Measurements from ENCODE around the gene YIPF4.
"Not testable (repeated sequence)": the region's sequence is repeated elsewhere in the genome, so short reads cannot be mapped to it uniquely, and the experiment has no call there.

YIPF4 gene

DNA sequence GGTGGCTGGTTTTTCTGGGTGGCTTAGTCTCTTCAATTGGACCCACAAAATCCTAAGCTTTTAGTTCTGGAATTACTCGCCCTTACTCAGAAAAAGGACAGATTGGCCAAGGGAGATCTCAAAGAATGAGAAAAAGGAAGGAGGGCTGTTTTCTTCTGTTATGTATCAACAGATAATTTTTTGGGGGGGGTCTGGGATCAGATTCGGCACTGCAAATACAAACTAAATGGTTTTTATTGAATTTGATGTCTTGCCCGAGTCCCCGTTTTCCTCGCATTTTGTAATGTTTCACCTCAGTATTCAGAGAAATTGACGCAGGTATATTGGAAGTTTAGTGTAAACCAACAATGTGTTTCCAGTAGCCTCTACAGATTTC is 762 bp downstream of the YIPF4 start:
- in situ Hi-C loops (cut with MboI; ENCODE audit: low pct_unique_long_range_greater_than_20kb, low sequenced_read_pairs): no loop called here
- no peak for DNase-seq

DNA sequence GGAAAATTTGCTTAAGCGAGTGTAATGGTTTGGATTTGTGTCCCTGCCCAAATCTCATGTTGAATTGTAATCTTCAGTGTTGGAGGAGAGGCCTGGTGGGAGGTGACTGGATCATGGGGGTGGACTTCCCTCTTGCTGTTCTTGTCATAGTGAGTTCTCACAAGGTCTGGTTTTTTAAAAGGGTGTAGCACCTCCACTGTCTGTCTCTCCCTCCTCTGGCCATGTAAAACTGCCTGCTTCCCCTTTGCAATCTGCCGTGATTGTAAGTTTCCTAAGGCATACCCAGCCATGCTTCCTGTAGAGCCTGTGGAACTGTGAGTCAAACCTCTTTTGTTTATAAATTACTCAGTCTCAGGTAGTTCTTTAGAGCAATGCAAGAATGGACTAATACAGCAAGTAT is 6.6 kb downstream of the YIPF4 start:
- peak; percentile 35 for DNase-seq
- in situ Hi-C loops (cut with MboI; ENCODE audit: low pct_unique_long_range_greater_than_20kb, low sequenced_read_pairs): no loop called here

DNA sequence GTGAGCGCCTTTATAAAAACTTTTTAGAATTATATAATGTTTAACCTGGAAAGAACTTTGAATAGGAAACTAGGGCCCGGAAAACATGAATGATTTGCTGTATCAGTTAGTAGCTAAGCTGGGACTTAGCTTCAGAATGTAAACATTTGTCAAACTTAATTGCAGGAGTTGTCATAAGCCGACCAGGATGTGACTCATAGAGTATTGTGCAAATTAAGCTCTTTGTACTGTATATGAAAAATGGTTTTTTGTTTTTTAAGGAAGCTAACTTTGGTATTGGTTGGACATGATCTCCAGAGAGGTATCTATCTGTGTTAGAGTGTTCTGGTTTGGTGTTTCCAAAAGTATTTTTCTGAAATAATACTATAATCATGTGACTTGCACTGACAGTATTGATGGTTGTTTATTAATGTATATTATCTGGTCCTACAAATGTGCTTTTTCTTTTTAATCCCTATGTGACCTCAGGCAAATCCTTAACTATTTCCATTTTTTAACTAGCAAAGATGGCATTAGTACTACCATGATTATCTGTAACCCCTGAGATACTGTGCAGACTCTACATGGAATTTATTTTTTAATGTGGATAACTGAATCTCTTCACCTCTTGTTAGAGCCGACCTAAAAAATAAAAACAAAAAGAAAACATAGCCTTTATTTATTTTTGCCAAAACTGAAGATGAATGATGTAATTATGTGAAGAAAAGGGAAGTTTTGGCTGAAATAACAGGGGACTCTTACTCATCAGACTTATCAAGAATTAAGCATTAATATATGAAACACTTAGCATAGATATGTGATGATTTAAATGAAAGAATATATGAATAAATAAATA is 11.7 kb downstream of the YIPF4 start:
- in situ Hi-C loops (cut with MboI; ENCODE audit: low pct_unique_long_range_greater_than_20kb, low sequenced_read_pairs): no loop called here
- DNase-seq: peak; percentile 16

DNA sequence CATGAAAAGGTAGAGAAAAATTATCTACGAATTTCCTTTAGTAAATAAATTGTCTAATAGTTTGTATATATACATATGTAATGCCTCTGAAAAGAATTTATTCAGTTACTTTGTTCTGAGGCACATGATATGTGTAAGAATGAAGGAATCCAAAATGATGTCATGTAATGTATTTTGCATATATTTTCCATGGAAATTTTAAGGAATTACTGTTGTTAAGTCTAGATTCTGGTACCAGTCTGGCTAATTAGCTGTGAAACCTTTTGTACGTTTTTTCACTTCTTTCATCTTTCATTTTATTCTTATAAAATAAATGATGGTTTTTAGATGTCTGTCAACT is 12.3 kb downstream of the YIPF4 start:
- DNase-seq: no peak
- in situ Hi-C loops (cut with MboI; ENCODE audit: low pct_unique_long_range_greater_than_20kb, low sequenced_read_pairs): no loop called here

DNA sequence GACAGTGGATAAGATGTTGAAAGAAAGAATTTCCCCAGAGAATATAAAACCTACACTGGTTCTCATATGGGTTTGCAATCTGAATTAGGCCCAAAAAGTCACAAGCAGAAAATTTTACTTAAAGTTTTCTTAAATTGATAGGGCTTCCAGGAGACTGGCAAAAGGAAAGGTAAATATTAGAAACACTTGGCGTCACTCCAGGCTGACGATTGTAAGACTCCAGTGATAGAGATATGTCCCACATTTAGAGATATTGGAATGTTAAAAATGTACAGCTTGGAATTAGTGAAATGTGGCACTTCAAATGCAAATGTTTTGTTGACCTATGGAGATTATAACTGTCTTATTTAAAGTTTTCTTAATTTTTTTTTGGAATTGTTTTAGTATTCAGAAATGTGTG is 14.0 kb downstream of the YIPF4 start:
- no peak for DNase-seq
- in situ Hi-C loops (cut with MboI; ENCODE audit: low pct_unique_long_range_greater_than_20kb, low sequenced_read_pairs): no loop called here

DNA sequence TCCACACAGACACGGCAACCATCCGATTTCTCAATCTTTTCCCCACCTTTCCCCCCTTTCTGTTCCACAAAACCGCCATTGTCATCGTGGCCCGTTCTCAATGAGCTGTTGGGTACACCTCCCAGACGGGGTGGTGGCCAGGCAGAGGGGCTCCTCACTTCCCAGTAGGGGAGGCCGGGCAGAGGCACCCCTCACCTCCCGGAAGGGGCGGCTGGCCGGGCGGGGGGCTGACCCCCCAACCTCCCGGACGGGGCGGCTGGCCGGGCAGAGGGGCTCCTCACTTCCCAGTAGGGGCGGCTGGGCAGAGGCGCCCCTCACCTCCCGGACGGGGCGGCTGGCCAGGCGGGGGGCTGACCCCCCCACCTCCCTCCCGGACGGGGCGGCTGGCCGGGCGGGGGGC is 15.8 kb downstream of the YIPF4 start:
- DNase-seq; in situ Hi-C loops (cut with MboI; ENCODE audit: low pct_unique_long_range_greater_than_20kb, low sequenced_read_pairs): not testable (repeated sequence)

DNA sequence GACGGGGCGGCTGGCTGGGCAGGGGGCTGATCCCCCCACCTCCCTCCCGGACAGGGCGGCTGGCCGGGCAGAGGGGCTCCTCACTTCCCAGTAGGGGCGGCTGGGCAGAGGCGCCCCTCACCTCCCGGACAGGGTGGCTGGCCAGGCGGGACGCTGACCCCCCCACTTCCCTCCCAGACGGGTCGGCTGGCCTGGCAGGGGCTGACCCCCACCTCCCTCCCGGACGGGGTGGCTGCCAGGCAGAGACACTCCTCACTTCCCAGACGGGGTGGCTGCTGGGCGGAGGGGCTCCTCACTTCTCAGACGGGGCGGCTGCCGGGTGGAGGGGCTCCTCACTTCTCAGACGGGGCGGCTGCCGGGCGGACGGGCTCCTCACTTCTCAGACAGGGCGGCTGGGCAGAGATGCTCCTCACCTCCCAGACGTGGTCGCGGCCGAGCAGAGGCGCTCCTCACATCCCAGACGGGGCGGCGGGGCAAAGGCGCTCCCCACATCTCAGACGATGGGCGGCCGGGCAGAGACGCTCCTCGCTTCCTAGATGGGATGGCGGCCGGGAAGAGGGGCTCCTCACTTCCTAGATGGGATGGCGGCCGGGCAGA is 16.4 kb downstream of the YIPF4 start:
- in situ Hi-C loops (cut with MboI; ENCODE audit: low pct_unique_long_range_greater_than_20kb, low sequenced_read_pairs); DNase-seq: not testable (repeated sequence)

DNA sequence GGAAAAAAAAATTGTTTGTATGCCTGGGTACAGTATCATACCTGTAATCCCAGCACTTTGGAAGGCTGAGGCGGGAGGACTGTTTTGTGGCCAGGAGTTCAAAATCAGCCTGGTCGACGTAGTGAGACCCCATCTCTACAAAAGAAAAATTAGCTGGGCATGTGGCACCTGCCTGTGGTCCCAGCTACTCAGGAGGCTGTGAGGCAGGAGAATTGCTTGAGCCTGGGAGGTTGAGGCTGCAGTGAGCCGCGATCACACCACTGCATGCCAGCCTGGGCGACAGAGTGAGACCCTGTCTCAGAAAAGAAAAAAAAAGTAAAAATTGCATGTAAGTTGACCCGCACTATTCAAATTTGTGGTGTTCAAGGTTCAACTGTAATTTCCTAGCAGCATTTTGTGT is 32.9 kb downstream of the YIPF4 start:
- in situ Hi-C loops (cut with MboI; ENCODE audit: low pct_unique_long_range_greater_than_20kb, low sequenced_read_pairs): no loop called here
- no peak for DNase-seq

DNA sequence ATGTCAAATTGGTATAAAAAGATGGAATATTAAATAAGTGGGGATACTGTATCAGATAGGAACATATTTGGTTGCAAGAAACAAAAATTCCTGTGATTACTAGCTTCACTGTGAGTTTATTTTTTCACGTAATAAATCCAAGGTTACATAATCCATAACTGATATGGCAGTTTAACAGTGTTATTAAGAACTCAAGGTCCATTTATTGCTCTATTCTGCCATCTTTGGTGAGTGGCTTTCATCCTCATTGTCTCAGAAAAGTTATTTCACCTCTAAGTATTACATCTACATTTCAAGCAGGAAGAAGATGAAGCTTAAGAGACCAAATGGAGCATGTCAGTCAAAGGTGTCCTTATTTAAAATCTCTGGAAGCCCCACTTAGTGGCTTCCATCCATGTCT is 37.2 kb downstream of the YIPF4 start:
- no peak for DNase-seq
- in situ Hi-C loops (cut with MboI; ENCODE audit: low pct_unique_long_range_greater_than_20kb, low sequenced_read_pairs): no loop called here

DNA sequence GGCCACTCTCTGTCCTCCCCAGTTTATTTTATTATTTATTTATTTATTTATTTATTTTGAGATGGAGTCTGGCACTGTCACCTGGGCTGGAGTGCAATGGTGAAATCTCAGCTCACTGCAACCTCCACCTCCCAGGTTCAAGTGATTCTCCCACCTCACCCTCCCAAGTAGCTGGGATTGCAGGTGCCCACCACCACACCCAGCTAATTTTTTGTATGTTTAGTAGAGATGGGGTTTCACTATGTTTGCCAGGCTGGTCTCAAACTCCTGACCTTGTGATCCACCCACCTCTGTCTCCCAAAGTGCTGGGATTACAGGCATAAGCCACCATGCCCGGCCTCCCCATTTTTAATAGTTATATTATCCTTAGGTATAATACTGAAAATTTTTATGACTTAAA is 51.0 kb downstream of the YIPF4 start:
- in situ Hi-C loops (cut with MboI; ENCODE audit: low pct_unique_long_range_greater_than_20kb, low sequenced_read_pairs); DNase-seq: not testable (repeated sequence)

DNA sequence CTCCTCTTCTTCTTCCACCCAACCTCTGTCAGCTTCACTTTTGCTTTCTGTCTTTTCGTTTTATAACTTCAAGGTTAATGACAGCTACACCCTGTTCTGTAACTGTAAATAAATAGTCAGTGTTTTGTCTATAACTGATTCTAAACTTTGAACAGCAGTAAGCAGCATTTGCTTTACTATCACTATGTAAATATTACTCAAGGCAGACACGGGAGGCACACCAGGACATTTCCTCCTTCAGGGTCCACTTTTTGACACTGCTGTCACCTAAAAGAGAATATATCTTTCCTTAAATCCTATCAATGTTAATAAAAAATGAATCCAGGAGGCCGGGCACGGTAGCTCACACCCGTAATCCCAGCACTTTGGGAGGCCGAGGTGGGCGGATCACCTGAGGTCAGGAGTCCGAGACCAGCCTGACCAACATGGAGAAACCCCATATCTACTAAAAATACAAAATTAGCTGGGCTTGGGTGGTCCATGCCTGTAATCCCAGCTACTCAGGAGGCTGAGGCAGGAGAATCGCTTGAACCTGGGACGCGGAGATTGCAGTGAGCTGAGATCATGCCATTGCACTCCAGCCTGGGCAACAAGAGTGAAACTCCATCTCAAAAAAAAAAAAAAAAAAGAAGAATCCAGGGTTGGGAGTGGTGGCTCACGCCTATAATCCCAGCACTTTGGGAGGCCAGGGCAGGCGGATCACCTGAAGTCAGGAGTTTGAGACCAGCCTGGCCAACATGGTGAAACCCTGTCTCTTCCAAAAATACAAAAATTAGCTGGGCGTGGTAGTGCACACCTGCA is 51.7 kb downstream of the YIPF4 start:
- in situ Hi-C loops (cut with MboI; ENCODE audit: low pct_unique_long_range_greater_than_20kb, low sequenced_read_pairs); DNase-seq: not testable (repeated sequence)

DNA sequence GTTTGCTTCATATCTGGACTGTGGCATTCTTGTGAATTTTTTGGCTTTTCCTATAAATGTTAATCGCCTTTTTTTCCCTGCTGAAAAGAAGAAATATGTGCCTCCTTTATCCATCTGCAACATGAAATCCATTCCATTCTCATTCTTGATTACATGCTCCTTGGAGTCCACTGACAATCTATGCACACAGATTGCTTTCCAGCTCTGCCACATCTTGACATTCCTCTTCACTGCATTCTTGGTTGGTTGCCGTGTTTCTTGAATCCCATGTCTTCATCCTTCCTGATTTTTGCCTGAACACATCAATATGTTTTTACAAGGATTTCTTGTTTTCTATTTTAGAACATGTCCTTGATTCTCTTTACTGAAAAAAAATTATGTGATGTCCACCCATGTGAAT is 52.4 kb downstream of the YIPF4 start:
- DNase-seq: no peak
- in situ Hi-C loops (cut with MboI; ENCODE audit: low pct_unique_long_range_greater_than_20kb, low sequenced_read_pairs): no loop called here

DNA sequence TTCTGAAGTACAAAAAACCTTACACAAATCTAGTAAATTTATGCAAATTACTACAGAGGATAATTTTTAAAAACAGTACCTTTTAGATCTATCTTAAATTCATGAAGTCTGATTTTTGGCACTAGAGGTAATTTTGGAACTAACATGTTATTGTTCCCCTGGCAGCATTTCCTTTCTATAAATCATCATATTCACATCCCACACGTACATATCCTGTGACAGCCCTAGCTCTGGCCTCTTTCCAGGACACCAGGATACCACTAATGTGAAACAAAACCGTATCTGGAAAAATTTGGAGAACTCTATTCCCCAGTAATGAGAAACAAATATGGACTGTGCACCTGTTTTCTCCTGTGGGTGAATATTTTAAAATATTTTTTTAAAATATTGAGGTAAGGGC is 65.1 kb downstream of the YIPF4 start:
- in situ Hi-C loops (cut with MboI; ENCODE audit: low pct_unique_long_range_greater_than_20kb, low sequenced_read_pairs): no loop called here

DNA sequence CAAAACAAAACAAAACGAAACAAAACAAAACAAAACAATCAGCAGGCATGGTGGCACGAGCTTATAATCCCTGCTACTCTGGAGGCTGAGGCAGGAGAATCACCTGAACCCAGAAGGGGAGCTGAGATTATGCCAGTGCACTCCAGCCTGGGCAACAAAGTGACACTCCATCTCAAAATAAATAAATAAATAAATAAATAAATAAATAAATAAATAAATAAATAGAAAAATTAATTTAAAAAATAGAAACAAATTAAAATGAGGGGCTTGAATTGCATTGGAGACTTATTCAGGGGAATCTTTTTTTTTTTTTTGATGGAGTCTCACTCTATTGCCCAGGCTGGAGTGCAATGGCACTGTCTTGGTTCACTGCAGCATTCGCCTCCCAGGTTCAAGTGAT is 73.1 kb downstream of the YIPF4 start:
- DNase-seq: not testable (repeated sequence)

More for the DNA sequence above, 65.1 kb downstream of the YIPF4 start:
- DNase-seq: peak; percentile 23

DNA sequence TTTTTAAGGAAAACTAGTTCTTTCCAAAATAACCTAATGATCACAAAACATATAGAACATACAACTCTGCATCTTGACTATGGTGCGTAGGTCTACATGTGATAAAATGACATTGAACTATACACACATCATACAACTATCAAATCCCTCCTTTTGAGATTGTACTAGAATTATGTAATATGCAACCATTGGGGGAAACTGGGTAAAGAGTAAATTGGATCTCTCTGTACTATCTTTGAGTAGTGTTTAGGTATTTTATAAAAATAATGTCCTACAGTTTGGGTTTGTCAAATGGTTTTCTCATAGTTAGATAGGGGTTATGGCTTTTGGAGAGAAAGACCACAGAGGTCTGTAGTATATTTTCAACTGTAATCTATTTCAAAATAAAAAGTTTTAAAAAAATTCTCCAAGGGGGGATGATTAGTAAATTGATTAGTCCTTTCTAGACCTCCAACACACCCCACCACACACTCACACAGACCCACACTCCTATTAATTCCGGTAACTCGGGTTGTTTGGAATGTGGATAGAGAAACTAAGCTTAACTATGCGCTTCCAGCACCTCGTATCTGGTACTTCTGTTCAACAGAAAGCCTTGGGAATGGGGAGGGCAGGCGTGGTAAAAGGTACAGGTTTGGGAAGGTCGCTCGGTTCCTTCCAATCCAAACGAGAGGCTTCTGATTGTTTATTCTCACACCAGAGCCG is 78.4 kb downstream of the YIPF4 start:
- in situ Hi-C loops (cut with MboI; ENCODE audit: low pct_unique_long_range_greater_than_20kb, low sequenced_read_pairs): no loop called here
- DNase-seq: no peak

More for the DNA sequence above, 73.1 kb downstream of the YIPF4 start:
- in situ Hi-C loops (cut with MboI; ENCODE audit: low pct_unique_long_range_greater_than_20kb, low sequenced_read_pairs): not testable (repeated sequence)

DNA sequence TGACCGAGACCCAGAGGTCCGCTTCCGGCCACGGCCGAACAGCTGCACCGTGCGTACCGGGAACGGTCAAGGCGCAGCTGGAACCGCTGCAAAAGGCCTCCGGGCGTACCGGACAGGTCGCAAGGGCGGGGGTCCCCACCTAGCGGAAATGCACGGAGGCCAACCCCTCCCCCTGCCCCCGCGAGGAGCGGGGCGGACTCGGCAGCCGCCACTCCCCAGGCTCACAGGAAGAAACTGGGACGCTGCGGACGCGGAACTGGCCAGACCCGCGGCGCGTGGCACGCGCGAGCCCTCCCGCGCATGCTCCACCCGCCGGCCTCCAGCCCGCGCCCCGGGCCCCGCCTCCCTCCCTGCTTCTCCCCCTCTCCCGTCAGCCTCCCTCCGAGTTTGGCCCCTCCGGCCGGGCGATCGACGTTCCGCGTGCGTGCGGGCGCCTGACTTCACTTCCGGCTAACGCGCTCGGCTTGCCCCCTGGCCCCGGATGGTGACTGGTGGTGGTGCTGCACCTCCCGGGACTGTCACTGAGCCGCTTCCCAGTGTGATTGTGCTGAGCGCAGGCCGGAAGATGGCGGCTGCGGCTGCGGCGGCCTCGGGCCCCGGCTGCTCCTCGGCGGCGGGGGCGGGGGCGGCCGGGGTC is 79.1 kb downstream of the YIPF4 start, which contains the start of gene BIRC6:
Gene BIRC6, plus strand, starts transcription at position 343 of the 637 bp plus-strand sequence. Its CDS starts 139 bp downstream, at position 482.
- peak; percentile 98 for DNase-seq
- in situ Hi-C loops (cut with MboI; ENCODE audit: low pct_unique_long_range_greater_than_20kb, low sequenced_read_pairs): no loop called here

DNA sequence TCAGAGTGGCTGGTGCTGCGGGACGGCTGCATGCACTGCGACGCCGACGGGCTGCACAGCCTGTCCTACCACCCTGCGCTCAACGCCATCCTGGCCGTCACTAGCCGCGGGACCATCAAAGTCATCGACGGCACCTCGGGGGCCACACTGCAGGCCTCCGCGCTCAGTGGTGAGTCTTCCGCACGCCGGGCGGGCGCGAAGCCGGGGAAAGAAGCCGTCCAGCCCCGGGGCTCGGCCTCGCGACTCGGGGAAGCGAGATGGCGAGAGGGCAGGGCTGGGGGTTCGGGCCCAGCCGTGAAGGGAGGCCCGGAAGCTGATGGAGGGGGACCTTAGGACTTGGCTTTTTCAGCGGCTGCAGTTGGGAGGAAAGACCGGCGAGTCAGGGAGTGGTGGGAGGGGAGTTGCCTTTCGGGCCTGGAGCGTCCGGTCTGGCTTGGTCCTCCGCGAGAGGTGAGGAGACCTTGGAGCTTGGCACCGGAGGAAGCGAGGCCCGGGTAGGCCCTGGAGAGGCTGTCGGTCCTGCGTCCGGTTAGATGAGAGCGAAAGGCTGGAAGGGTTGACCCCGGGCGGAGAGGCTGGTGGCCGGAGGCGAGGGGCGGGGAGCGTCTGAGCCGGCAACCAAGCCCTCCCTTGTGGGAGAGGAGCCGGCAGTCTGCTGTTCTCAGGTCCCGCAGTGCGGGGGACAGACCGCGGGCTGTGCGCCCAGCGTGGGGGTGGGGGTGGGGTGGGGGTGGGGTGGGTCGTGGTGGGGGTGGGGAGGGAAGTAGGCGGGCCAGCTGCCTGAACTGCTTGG is 79.8 kb downstream of the YIPF4 start:
- in situ Hi-C loops (cut with MboI; ENCODE audit: low pct_unique_long_range_greater_than_20kb, low sequenced_read_pairs): no loop called here
- peak; percentile 46 for DNase-seq

DNA sequence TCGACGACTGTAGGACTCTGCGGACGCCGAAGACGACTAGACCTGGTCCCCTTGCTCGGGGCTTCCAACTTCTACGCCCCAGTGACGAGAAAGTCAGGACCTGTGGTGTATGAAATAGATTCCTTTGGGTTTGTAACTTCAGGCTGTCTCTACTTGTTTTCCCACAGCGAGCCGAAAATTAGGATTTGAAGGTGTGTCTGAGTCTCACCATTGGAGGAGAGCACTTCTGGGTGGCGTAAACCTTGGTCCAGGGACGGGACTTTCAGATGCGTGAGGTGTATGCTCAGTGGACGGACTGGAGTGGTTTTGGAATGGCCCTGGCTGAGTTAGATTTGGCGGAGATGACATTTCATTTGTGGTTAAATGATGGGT is 80.4 kb downstream of the YIPF4 start:
- DNase-seq: peak; percentile 37
- in situ Hi-C loops (cut with MboI; ENCODE audit: low pct_unique_long_range_greater_than_20kb, low sequenced_read_pairs): no loop called here
